ENCODE data around the gene MRNIP. TPM values are rescaled to one million over a fixed set of nuclear protein-coding genes. Genes with fewer than 3 reads are reported as not detected.
A peak's percentile ranks its signal among the peaks of the same experiment; 100 is the strongest.

The MRNIP gene
- total RNA-seq, 1 donor from 2014 or later: 12.1 TPM

- no peak for DNase-seq
- intact Hi-C loops (cut with DNase I): no loop called here
- no peak for ATAC-seq (ENCODE audit: poor library complexity)
Measured at GRCh38 chr5:179817890-179818745, 40.5 kb downstream of the MRNIP start.

GRCh38 chr5:179817470-179817840, 41.2 kb downstream of the MRNIP start:
- intact Hi-C loops (cut with DNase I): no loop called here
- ATAC-seq (ENCODE audit: poor library complexity) (no peak), DNase-seq (no peak)

GRCh38 chr5:179816796-179817469, 41.7 kb downstream of the MRNIP start:
- intact Hi-C loops (cut with DNase I): no loop called here
- peak; percentile 63 for DNase-seq
- no peak for ATAC-seq (ENCODE audit: poor library complexity)

GRCh38 chr5:179816401-179816795, 42.2 kb downstream of the MRNIP start:
- intact Hi-C loops (cut with DNase I): no loop called here

GRCh38 chr5:179815491-179816249, 42.9 kb downstream of the MRNIP start:
- DNase-seq (no peak), ATAC-seq (ENCODE audit: poor library complexity) (no peak)
- intact Hi-C loops (cut with DNase I): no loop called here

More at GRCh38 chr5:179816401-179816795, 42.2 kb downstream of the MRNIP start:
- DNase-seq (no peak), ATAC-seq (ENCODE audit: poor library complexity) (no peak)

GRCh38 chr5:179814090-179814489, 44.5 kb downstream of the MRNIP start:
- DNase-seq: no peak
- intact Hi-C loops (cut with DNase I): no loop called here
- no peak for ATAC-seq (ENCODE audit: poor library complexity)

GRCh38 chr5:179812997-179813607, 45.5 kb downstream of the MRNIP start:
- DNase-seq (no peak), ATAC-seq (ENCODE audit: poor library complexity) (no peak)
- intact Hi-C loops (cut with DNase I): no loop called here

- intact Hi-C loops (cut with DNase I): no loop called here
- ATAC-seq (ENCODE audit: poor library complexity) (no peak), DNase-seq (no peak)
Measured at GRCh38 chr5:179812135-179812825, 46.3 kb downstream of the MRNIP start.

GRCh38 chr5:179806250-179807048, 52.2 kb downstream of the MRNIP start, which contains the start of gene MGAT4B:
TSS of gene MGAT4B (minus strand) at chr5:179806866. CDS start at chr5:179806583, 283 bp downstream.
- DNase-seq: peak; percentile 87
- intact Hi-C loops (cut with DNase I): loop anchor here (10.0 kb wide), 1 partner anchor 98 kb away; the partner anchor contains the start of gene TBC1D9B
- peak; percentile 90 for ATAC-seq (ENCODE audit: poor library complexity)

- intact Hi-C loops (cut with DNase I): loop anchor here (10.0 kb wide), 1 partner anchor 99 kb away; the partner anchor contains the start of gene TBC1D9B
- DNase-seq (peak; percentile 69), ATAC-seq (ENCODE audit: poor library complexity) (peak; percentile 34)
Measured at GRCh38 chr5:179805529-179806249, 52.9 kb downstream of the MRNIP start.

- intact Hi-C loops (cut with DNase I): loop anchor here (10.0 kb wide), 1 partner anchor 100 kb away; the partner anchor contains the start of gene TBC1D9B
- ATAC-seq (ENCODE audit: poor library complexity) (peak; percentile 1), DNase-seq (no peak)
Measured at GRCh38 chr5:179805070-179805528, 53.5 kb downstream of the MRNIP start.

- intact Hi-C loops (cut with DNase I): loop anchor here (10.0 kb wide), 1 partner anchor 100 kb away; the partner anchor contains the start of gene TBC1D9B
- ATAC-seq (ENCODE audit: poor library complexity): no peak
- no peak for DNase-seq
Measured at GRCh38 chr5:179804555-179804947, 54.1 kb downstream of the MRNIP start.

GRCh38 chr5:179803651-179804554, 54.7 kb downstream of the MRNIP start:
- DNase-seq: no peak
- intact Hi-C loops (cut with DNase I): loop anchor here (10.0 kb wide), 1 partner anchor 101 kb away; the partner anchor contains the start of gene TBC1D9B
- ATAC-seq (ENCODE audit: poor library complexity): no peak

- intact Hi-C loops (cut with DNase I): loop anchor here (10.0 kb wide), 1 partner anchor 102 kb away; the partner anchor contains the start of gene TBC1D9B
- ATAC-seq (ENCODE audit: poor library complexity): no peak
- no peak for DNase-seq
Measured at GRCh38 chr5:179802950-179803562, 55.6 kb downstream of the MRNIP start.
